Limb (tissue), 2 donors: ENCODE measurements around the gene SYCN.
A peak's percentile ranks its signal among the peaks of the same experiment; 100 is the strongest.

Experiments used
- DNase-seq, 2 donors: peaks; one replicate each; pipeline ENCODE4 v3.0.0-alpha.2; 2016; ENCODE audit errors: extremely low spot score in 2 of 2

Gene SYCN

GRCh38 chr19:39171479-39172465, 32.3 kb downstream of the SYCN start:
- DNase-seq: no peak

- DNase-seq: no peak
These were observed 33.5 kb downstream of the SYCN start for GRCh38 chr19:39170386-39171231.

- DNase-seq: no peak
These were observed 34.8 kb downstream of the SYCN start for GRCh38 chr19:39169143-39169810.

- DNase-seq: no peak
These were observed 35.6 kb downstream of the SYCN start for GRCh38 chr19:39168258-39169142.

DNA sequence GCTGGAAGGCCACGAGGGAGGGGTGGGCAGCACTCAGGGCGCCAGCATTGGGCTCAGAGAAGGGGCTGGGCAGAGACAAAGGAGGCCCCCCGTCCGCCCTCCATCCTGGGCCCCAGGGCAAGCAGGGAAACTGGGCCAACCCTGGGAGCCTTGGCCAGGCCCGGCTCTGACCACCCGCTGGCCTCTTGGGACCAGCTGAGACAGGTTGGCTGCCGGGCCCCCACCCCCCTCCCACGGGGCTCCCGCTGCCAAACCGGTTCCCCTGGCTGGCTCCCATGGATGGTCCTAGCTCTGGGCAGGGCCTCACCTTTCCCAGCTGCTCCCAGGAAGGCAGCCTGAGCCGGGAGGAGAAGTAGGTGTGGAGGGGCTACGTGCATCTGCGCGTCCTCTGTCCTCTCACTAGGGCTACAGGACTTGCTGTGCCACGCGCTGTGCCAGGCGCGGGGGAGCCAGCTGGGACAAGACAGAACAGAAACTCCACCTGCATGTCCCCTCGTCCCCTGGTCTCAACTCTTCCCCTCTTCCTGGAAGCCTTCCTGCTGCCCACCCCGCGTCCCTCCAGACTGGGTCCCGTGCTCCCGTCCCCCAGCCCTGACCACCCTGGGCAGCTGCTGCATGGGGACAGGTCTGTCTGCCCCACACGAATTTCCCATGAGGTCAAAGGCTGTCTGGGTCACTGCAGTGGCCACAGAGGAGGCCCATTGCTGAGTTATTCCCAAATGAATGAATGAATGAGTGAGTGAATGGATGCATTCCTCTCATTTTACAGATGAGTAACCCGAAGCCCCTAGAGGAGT, 36.4 kb downstream of the SYCN start:
- no peak for DNase-seq

GRCh38 chr19:39166571-39167391, 37.3 kb downstream of the SYCN start:
- peak in 1 of 2 donors; percentile 66 for DNase-seq

DNA sequence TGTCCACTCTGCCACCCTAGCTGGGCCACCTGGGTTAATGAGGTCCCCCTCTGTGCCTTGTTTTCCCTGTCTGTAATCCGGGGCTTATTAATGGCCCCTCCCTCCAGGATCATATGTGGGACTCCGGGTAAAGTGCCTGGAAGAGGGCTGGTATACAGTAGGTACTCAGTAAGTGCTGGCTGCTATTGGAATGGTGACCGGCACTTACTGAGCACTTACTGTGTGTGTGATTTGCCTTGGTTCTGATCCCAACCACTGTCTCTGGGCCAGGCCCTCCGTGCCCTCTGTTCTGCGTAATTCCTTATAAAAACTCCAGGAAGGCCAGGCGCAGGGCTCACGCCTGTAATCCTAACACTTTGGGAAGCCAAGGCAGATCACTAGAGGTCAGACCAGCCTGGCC, 38.2 kb downstream of the SYCN start:
- DNase-seq: no peak

DNA sequence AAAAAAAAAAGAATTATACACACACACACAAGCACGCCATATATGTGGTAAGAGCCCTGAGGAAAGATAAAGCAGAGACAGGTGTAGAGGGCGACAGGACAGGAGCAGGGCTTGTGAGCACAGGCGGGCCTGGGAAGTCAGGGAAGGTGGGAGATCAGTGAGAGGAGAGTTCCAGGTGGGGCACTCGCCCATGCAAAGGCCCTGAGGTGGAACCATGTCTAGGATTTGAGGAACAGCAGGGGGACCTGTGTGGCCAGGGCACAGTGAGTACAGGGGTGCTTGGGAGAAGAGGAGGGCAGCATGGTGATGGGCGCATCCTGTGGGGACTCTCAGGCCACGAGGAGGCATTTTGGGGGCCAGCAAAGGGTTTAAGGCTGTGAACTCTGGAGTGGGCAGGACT, 39.8 kb downstream of the SYCN start:
- no peak for DNase-seq

- no peak for DNase-seq
These were observed 40.4 kb downstream of the SYCN start for GRCh38 chr19:39163621-39164020.

- no peak for DNase-seq
These were observed 41.5 kb downstream of the SYCN start for GRCh38 chr19:39162441-39163043.

DNA sequence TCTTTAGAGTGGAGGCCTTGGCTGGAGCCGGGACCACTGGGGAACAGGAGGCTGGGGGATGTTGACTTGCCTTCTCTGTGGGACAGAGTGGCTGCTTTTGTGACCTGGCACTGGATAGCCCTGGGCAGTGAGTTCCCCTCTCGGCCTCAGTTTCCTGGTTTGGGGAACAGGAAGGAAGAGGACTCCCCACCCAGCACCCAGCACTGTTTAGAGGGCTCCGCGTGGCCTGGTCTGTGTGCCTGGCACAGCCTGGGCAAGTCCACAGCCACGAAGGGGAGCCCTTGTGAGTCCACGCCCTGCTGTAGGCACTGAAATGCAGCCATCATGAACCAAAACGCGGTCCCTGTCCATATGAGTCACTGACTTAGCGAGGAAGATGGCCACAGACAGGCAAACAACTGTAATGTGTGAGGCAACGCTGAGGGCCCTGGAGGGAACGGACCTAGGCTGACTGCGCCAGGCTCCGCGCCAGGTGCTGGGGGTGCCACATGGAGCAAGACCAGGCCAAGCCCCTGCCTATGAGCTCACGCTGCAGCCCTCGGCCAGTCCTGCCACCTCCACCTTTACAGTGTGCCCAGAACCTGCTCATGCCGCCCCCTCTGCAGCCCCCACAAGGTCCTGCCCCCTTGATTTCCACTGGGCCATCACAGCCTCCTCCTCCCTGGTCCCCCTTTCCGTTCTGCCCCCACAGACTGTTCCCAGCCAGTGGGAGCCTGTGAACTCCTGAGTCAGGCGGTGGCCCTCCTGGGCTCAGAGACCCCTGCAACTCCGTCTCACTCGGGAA, 43.0 kb downstream of the SYCN start:
- DNase-seq: no peak

DNA sequence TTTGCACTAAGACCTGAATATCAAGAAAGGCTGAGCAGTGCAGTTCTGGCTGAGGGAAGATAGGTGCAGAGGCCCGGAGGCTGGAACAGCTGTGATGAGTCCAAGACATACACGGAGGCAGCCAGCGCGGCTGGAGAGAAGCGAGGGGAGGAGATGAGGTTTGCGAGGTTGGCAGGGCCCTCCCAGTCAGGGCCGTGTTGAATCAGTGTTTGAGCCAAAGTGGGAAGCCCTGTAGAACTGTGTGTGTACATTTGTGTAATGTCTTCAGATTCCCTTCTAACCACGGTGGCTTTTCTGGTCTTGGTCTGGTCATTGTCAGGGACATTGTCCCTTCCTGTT, 43.6 kb downstream of the SYCN start:
- peak in 1 of 2 donors; percentile 54 for DNase-seq

- no peak for DNase-seq
These were observed 45.3 kb downstream of the SYCN start for GRCh38 chr19:39158646-39159260.

GRCh38 chr19:39157997-39158389, 46.1 kb downstream of the SYCN start:
- no peak for DNase-seq

GRCh38 chr19:39157275-39157996, 46.6 kb downstream of the SYCN start:
- DNase-seq: no peak

GRCh38 chr19:39156326-39157230, 47.5 kb downstream of the SYCN start:
- DNase-seq: peak in 1 of 2 donors; percentile 47
